Osteoblast (primary cell): Measurements from ENCODE around the gene ITGB8. TPM values are rescaled to one million over a fixed set of nuclear protein-coding genes. Genes with fewer than 3 reads are reported as not detected.

ENCODE experiments used
- DNase-seq: peaks from one replicate; pipeline ENCODE4 v3.0.0; 2011; ENCODE audit warnings: low spot score, mixed read lengths; ENCODE audit not compliant: insufficient read length; ENCODE audit errors: missing footprints
- H2AFZ ChIP-seq: 2 replicates; pipeline ENCODE4 v1.6.0; 2011; ENCODE audit warnings: mild to moderate bottlenecking, low read length
- H3K27ac ChIP-seq: 2 replicates; pipeline ENCODE4 v1.5.1; 2011; ENCODE audit warnings: mild to moderate bottlenecking, low read depth, low read length, moderate library complexity
- H3K27me3 ChIP-seq: 2 replicates; pipeline ENCODE4 v1.6.0; 2012; ENCODE audit warnings: mild to moderate bottlenecking, control low read depth, inconsistent platforms, low read length, moderate library complexity; ENCODE audit not compliant: insufficient read depth
- H3K36me3 ChIP-seq: 2 replicates; pipeline ENCODE4 v1.5.1; 2011; ENCODE audit warnings: mild to moderate bottlenecking, low read length, control low read depth, moderate library complexity; ENCODE audit not compliant: insufficient read depth
- H3K4me1 ChIP-seq: 2 replicates; pipeline ENCODE4 v1.5.1; 2011; ENCODE audit warnings: mild to moderate bottlenecking, low read length, control low read depth, moderate library complexity; ENCODE audit not compliant: insufficient read depth
- H3K4me2 ChIP-seq: 2 replicates; pipeline ENCODE4 v1.6.0; 2011; ENCODE audit warnings: mild to moderate bottlenecking, low read length; ENCODE audit not compliant: insufficient read depth
- H3K4me3 ChIP-seq: fragments of 200-600 bp; sonication (generic); 3 replicates; pipeline ENCODE4 v1.5.1; 2012; ENCODE audit warnings: mild to moderate bottlenecking, low read length, inconsistent platforms; ENCODE audit not compliant: insufficient read depth
- H3K79me2 ChIP-seq: 2 replicates; pipeline ENCODE4 v1.6.0; 2012; ENCODE audit warnings: mild to moderate bottlenecking, low read length, control low read depth, inconsistent platforms; ENCODE audit not compliant: insufficient read depth
- H3K9me3 ChIP-seq: 2 replicates; pipeline ENCODE4 v1.5.1; 2011; ENCODE audit warnings: low read depth, low read length, control low read depth
- H4K20me1 ChIP-seq: 2 replicates; pipeline ENCODE4 v1.6.0; 2012; ENCODE audit warnings: mild to moderate bottlenecking, low read length, control low read depth; ENCODE audit not compliant: insufficient read depth
- CTCF ChIP-seq: IDR thresholded peaks from 2 replicates; pipeline ENCODE4 v1.5.1; 2011; ENCODE audit warnings: mild to moderate bottlenecking, low read depth, low read length, moderate library complexity; ENCODE audit errors: extremely low read depth
- total RNA-seq: library from RNA; depleted of rRNA; stranded (reverse); fragments of >200 nt; gene quantifications from 2 replicates; pipeline ENCODE4 v1.2.3, GENCODE V29; 2012

Gene ITGB8
- total RNA-seq, 1 donor: 35.1 TPM

- Histone ChIP-seq H3K27me3 (no peaks in the 10 kb centered on the region), H3K27ac (no peak overlapping the region), H2AFZ (no peak overlapping the region), H3K4me3 (no peak overlapping the region), H3K9me3 (no peaks in the 10 kb centered on the region), H3K36me3 (no peaks in the 10 kb centered on the region), H4K20me1 (no peaks in the 10 kb centered on the region), H3K4me1 (no peaks in the 10 kb centered on the region), H3K4me2 (no peak overlapping the region), H3K79me2 (no peaks in the 10 kb centered on the region)
- TF ChIP-seq CTCF: no peak
- DNase-seq: no peak
These were observed 63.6 kb downstream of the ITGB8 start for GRCh38 chr7:20394284-20394683.

DNA sequence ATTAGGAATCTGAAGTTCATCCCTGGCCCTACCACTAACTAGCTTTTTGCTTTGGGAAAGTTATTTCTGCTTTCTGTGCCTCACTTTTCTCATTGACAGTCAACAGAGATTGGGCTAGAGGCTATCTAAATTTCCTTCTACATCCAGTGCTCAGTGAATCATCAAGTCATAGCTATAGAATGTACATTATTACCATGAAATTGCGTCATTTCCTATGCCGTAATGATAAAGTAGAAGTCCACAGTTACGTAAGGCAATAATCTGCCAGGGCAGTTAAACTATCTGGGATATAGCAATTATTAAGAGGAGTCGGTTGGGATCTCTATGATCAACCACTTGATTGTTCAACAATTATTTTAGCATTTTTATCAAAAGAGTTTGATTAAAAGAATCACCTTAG lies 64.4 kb downstream of the ITGB8 start:
- Histone ChIP-seq H3K4me1 (no peaks in the 10 kb centered on the region), H3K27me3 (no peaks in the 10 kb centered on the region), H3K27ac (no peak overlapping the region), H3K4me3 (no peak overlapping the region), H3K9me3 (no peaks in the 10 kb centered on the region), H2AFZ (no peak overlapping the region), H3K79me2 (no peaks in the 10 kb centered on the region), H3K4me2 (no peak overlapping the region), H4K20me1 (no peaks in the 10 kb centered on the region), H3K36me3 (no peaks in the 10 kb centered on the region)
- TF ChIP-seq CTCF: no peak
- no peak for DNase-seq

DNA sequence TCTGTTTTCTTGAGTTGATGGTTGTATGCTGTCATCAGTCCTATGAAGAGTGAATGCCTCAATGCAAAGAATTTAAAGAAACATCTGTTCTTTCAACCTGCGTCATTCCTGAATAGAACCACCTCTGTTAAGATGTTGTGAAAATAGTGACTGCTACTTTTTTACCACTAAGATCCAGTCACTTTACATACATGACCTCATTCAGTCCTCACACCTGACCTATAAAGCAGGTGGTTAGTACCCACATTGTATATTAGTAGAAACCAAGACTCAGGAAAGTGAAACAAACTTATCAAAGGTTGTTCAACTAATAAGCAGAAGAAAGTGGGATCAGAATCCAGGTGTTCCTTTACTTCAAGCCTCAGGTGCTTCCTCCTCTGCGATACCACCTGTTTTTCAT lies 64.8 kb downstream of the ITGB8 start:
- H4K20me1 ChIP-seq: no peaks in the 10 kb centered on the region
- H3K4me1 ChIP-seq: no peaks in the 10 kb centered on the region
- no peak overlapping the region for H2AFZ ChIP-seq
- no peak for TF ChIP-seq CTCF
- no peak overlapping the region for H3K27ac ChIP-seq
- no peaks in the 10 kb centered on the region for H3K27me3 ChIP-seq
- H3K36me3 ChIP-seq: no peaks in the 10 kb centered on the region
- DNase-seq: no peak
- H3K4me3 ChIP-seq: no peak overlapping the region
- H3K4me2 ChIP-seq: no peak overlapping the region
- no peaks in the 10 kb centered on the region for H3K79me2 ChIP-seq
- no peaks in the 10 kb centered on the region for H3K9me3 ChIP-seq

DNA sequence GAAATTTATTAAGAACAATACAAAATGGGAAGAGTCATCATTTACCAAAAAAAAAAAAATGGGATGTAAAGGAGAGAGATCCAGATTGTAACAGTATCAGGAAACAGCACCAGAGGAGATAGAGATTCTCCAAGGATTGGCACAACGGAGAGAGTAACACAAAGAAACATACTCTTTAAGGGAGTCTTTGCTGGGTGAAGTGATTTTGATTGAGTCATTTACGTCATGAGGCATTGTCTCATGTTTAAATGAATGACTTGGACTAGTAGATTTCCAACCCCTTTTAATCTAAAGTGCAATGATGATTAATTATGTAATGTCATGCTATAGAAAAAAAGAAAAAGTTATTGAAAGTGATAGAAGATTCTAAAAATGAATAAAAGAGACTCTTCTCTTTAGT lies 68.8 kb downstream of the ITGB8 start:
- no peak for DNase-seq
- H4K20me1 ChIP-seq: no peaks in the 10 kb centered on the region

More for the DNA sequence above, 68.8 kb downstream of the ITGB8 start:
- Histone ChIP-seq H3K4me2 (no peak overlapping the region), H3K27me3 (no peaks in the 10 kb centered on the region), H2AFZ (no peak overlapping the region), H3K9me3 (no peaks in the 10 kb centered on the region), H3K79me2 (no peaks in the 10 kb centered on the region), H3K36me3 (no peaks in the 10 kb centered on the region), H3K4me3 (no peak overlapping the region), H3K4me1 (no peaks in the 10 kb centered on the region), H3K27ac (no peak overlapping the region)
- TF ChIP-seq CTCF: no peak
